Activated T-cell treated with anti-CD3 and anti-CD28 coated beads, Interleukin-2, amount 50 U/mL, for 1 hour (primary cell): ENCODE data around the gene KIRREL1.
"Not testable (repeated sequence)": the region's sequence is repeated elsewhere in the genome, so short reads cannot be mapped to it uniquely, and the experiment has no call there.

Experiments
- DNase-seq: peaks from one replicate; pipeline ENCODE4 v3.0.0-alpha.2; 2020

KIRREL1 gene

GRCh38 chr1:158112994-158113758 lies 119.7 kb downstream of the KIRREL1 start:
- DNase-seq, result peak; percentile 53

GRCh38 chr1:158113759-158114127 lies 120.3 kb downstream of the KIRREL1 start:
- DNase-seq, result no peak

GRCh38 chr1:158115126-158115525 lies 121.7 kb downstream of the KIRREL1 start:
- no peak for DNase-seq

GRCh38 chr1:158116311-158117167 lies 123.1 kb downstream of the KIRREL1 start:
- no peak for DNase-seq

- peak; percentile 53 for DNase-seq
These were observed 124.6 kb downstream of the KIRREL1 start for GRCh38 chr1:158117854-158118704.

- no peak for DNase-seq
These were observed 125.4 kb downstream of the KIRREL1 start for GRCh38 chr1:158118713-158119402.

- no peak for DNase-seq
These were observed 126.7 kb downstream of the KIRREL1 start for GRCh38 chr1:158119976-158120653.

GRCh38 chr1:158121604-158122254 lies 128.3 kb downstream of the KIRREL1 start:
- DNase-seq, result no peak

- no peak for DNase-seq
These were observed 129.5 kb downstream of the KIRREL1 start for GRCh38 chr1:158122833-158123388.

GRCh38 chr1:158124034-158124433 lies 130.6 kb downstream of the KIRREL1 start:
- no peak for DNase-seq

- DNase-seq, result peak; percentile 67
These were observed 131.6 kb downstream of the KIRREL1 start for GRCh38 chr1:158124999-158125398.

- DNase-seq, result no peak
These were observed 133.0 kb downstream of the KIRREL1 start for GRCh38 chr1:158126425-158126824.

- not testable (repeated sequence) for DNase-seq
These were observed 135.1 kb downstream of the KIRREL1 start for GRCh38 chr1:158128531-158128930.

- DNase-seq, result no peak
These were observed 137.8 kb downstream of the KIRREL1 start for GRCh38 chr1:158131217-158131616.

- DNase-seq, result no peak
These were observed 147.3 kb downstream of the KIRREL1 start for GRCh38 chr1:158140764-158141192.

- DNase-seq, result no peak
These were observed 151.8 kb downstream of the KIRREL1 start for GRCh38 chr1:158145173-158145719.

GRCh38 chr1:158146165-158146564 lies 152.7 kb downstream of the KIRREL1 start:
- DNase-seq, result no peak

GRCh38 chr1:158146739-158147138 lies 153.3 kb downstream of the KIRREL1 start:
- DNase-seq, result no peak

- no peak for DNase-seq
These were observed 154.0 kb downstream of the KIRREL1 start for GRCh38 chr1:158147401-158147800.

GRCh38 chr1:158147869-158148268 lies 154.4 kb downstream of the KIRREL1 start:
- DNase-seq, result no peak

GRCh38 chr1:158148468-158148867 lies 155.0 kb downstream of the KIRREL1 start:
- no peak for DNase-seq
